ENCODE data around the gene NPHP1.

The NPHP1 gene

GRCh38 chr2:110099471-110100225 lies 105.2 kb downstream of the NPHP1 start:
- TF ChIP-seq MAX (IDR thresholded peaks at IDR 0.05): no peak
- TF ChIP-seq RAD21 (IDR thresholded peaks at IDR 0.05; ENCODE audit: low read depth): no peak
- no peak for TF ChIP-seq TCF12 (IDR thresholded peaks at IDR 0.05; ENCODE audit: low read depth)
- TF ChIP-seq TEAD4 (IDR thresholded peaks at IDR 0.05): no peak
- no peak for TF ChIP-seq CREB1 (IDR thresholded peaks at IDR 0.05; ENCODE audit: low read depth)
- TF ChIP-seq YY1 (IDR thresholded peaks at IDR 0.05; ENCODE audit: low read depth): no peak
- no peak for TF ChIP-seq CEBPB (IDR thresholded peaks at IDR 0.05)

- TF ChIP-seq RAD21 (IDR thresholded peaks at IDR 0.05; ENCODE audit: low read depth): no peak
- TF ChIP-seq ZBTB7A (IDR thresholded peaks at IDR 0.05; ENCODE audit: low read depth): no peak
- TF ChIP-seq TEAD4 (IDR thresholded peaks at IDR 0.05): no peak
- TF ChIP-seq USF1 (IDR thresholded peaks at IDR 0.05): no peak
- TF ChIP-seq EGR1 (IDR thresholded peaks at IDR 0.05): no peak
- TF ChIP-seq CEBPB (IDR thresholded peaks at IDR 0.05): no peak
- no peak for TF ChIP-seq TCF12 (IDR thresholded peaks at IDR 0.05; ENCODE audit: low read depth)
- TF ChIP-seq YY1 (IDR thresholded peaks at IDR 0.05; ENCODE audit: low read depth): no peak
- TF ChIP-seq NFIC (IDR thresholded peaks at IDR 0.05): no peak
- TF ChIP-seq CREB1 (IDR thresholded peaks at IDR 0.05; ENCODE audit: low read depth): no peak
- TF ChIP-seq FOXM1 (IDR thresholded peaks at IDR 0.05; ENCODE audit: borderline replicate concordance, low read depth): no peak
- TF ChIP-seq REST (IDR thresholded peaks at IDR 0.05; ENCODE audit: low read depth): no peak
- TF ChIP-seq MAX (IDR thresholded peaks at IDR 0.05): no peak
- TF ChIP-seq TAF1 (IDR thresholded peaks at IDR 0.05; ENCODE audit: low read depth): no peak
- no peak for TF ChIP-seq EP300 (IDR thresholded peaks at IDR 0.05; ENCODE audit: borderline replicate concordance)
These were observed 105.8 kb downstream of the NPHP1 start for GRCh38 chr2:110099038-110099425.

DNA sequence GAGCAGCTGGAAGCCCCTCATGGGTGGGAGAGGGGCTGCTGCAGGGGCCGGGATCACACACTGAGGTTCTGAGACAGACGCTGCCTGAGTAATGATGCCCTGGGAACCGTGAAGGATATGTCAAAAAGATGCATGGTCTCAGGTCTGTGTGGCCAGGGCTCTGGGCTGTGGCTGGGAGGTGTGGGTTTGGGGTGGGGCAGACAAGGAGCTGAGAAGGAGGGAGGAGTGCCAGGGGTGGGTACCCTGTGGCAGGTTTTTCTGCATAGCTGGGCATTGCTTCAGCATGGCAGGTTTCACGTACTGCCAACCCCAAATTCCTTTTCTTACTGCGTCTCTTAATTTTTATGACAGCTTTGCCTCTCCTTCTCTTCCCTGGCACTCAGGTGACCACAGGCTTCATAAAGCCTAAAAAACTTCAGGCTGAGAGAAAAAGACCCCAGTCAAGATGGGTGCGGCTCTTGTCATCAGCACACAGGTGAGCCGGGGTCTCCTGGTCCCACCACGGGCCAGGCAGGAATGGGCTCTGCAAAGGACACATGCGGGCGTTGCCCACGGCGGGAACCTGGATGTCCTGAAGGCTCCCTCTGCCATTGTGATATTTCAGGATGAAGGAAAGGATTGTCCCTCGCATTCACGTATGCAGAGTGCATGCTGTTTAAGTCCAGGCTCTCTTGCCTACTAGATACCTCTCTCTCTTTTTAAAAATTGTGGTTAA lies 107.2 kb downstream of the NPHP1 start:
- no peak for TF ChIP-seq MAX (IDR thresholded peaks at IDR 0.05)
- peak; percentile 12; the same call in 1 of the 2 replicates for TF ChIP-seq NFIC (IDR thresholded peaks at IDR 0.05)
- peak; percentile 62 for TF ChIP-seq TEAD4 (IDR thresholded peaks at IDR 0.05)
- 0 out of 2 replicates have a peak, but pooled peaks have one; percentile 28 for TF ChIP-seq CEBPB (IDR thresholded peaks at IDR 0.05)

DNA sequence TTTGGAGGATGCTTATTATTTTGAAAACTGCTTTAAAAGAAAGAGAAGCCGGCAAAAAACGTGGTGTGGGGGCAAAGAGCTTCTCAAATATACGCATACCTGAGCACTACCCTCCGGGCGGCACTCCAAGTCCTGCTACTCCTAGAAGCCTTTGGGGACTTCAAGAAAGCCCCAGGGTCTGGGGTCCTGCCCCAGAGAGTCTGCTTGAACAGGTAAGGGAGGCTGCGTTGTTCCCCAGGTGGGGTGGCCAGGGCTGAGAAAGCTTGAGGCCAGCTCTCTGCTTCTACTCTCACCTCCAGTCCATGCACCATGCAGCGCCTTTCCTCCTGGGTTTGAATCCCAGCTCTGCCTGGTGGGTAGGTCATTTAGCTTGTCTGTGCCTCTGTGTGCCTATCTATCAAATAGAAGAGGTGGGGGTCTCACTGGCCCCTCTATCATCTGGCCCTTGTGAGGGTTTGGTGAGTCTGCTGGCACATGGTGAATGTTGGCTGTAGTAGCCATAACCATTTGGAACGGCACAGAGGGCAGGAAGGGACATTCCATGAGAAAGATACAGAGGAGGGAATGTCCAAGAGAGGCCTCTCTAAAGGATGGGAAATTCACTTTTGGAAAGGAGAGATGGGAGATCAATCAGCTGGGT lies 108.7 kb downstream of the NPHP1 start:
- TF ChIP-seq USF1 (IDR thresholded peaks at IDR 0.05) (no peak), YY1 (IDR thresholded peaks at IDR 0.05; ENCODE audit: low read depth) (no peak), MAX (IDR thresholded peaks at IDR 0.05) (no peak), NFIC (IDR thresholded peaks at IDR 0.05) (no peak), EP300 (IDR thresholded peaks at IDR 0.05; ENCODE audit: borderline replicate concordance) (no peak), ZBTB7A (IDR thresholded peaks at IDR 0.05; ENCODE audit: low read depth) (no peak), TEAD4 (IDR thresholded peaks at IDR 0.05) (no peak), CREB1 (IDR thresholded peaks at IDR 0.05; ENCODE audit: low read depth) (no peak), EGR1 (IDR thresholded peaks at IDR 0.05) (no peak), REST (IDR thresholded peaks at IDR 0.05; ENCODE audit: low read depth) (no peak)
